Skeletal muscle cell (primary cell): Measurements from ENCODE around the gene IHH.

Experiments used
- DNase-seq: peaks from one replicate; pipeline ENCODE4 v3.0.0-alpha.2; 2010; ENCODE audit warnings: low read depth
- H3K4me3 ChIP-seq: 2 replicates; pipeline ENCODE4 v1.5.1; 2011; ENCODE audit warnings: low read depth, mild to moderate bottlenecking, control low read depth, low read length, moderate library complexity

The IHH gene

GRCh38 chr2:219024059-219024458, 36.7 kb downstream of the IHH start:
- no peak overlapping the region for H3K4me3 ChIP-seq
- no peak for DNase-seq

DNA sequence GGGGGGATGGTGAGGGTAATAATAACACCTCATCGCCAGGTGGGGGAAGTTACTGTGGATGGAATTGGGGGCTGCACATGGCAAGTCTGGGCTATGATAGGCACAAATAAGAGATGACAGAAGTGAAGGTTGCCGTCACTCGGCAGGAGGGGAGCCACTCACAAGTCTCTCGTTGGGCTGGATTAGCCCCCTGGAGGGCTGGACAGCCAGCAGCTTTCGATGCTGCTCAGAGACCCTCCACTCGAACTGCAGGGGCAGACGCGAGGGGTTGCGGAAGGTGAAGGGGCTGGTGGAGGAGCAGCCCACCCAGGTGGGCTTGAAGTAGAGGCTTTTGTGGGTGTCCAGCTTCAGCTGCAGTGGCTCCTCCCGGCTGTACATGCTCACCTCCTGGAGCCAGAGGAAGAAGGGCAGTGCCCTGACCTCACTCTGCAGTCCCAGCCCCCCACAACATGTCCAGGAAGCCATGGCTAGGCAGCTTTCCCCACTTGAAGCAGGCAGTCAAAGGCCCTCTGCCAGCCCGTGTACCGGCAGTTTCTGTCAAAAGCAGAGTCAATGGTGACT, 37.6 kb downstream of the IHH start:
- no peak for DNase-seq
- no peak overlapping the region for H3K4me3 ChIP-seq

GRCh38 chr2:219022616-219023015, 38.1 kb downstream of the IHH start:
- DNase-seq = no peak
- H3K4me3 ChIP-seq = no peak overlapping the region

DNA sequence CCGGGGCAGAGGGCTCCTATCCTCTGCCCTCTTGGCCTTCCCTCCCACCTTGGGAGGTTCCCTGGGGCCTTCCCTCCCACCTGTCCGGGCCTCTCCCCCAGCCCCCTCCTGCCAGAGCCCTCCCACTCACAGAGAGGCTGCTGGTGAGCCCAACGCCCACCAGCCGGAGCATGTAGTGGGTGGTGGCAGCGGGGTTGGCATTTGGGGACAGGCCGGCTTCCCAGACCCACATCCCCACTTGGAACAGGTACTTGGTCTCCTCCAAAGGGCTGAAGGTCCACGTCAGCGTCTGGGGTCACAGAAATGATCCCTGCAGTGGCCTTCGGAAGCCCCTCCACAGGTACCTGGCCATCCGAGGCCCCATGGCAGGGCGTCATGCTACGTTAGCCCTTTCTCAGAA, 38.7 kb downstream of the IHH start:
- no peak overlapping the region for H3K4me3 ChIP-seq
- no peak for DNase-seq

DNA sequence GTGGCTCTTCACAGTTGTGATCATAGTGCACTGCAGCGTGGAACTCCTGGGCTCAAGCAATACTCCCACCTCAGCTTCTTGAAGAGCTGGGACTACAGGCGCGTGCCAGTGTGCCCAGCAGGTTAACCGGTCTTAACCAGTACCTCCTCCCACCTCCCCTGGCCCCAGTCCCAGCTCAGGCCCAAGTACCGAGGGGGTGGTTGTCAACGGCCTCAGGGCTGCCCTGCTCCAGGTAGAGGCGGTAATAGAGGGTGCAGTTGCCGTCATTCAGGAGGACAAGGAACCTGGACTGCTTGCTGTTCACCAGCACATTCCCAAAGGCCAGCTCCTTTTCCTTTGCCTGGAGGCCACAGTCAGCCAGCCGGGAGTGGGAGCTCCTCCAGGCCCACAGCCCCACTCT, 39.1 kb downstream of the IHH start:
- H3K4me3 ChIP-seq = no peak overlapping the region
- no peak for DNase-seq

DNA sequence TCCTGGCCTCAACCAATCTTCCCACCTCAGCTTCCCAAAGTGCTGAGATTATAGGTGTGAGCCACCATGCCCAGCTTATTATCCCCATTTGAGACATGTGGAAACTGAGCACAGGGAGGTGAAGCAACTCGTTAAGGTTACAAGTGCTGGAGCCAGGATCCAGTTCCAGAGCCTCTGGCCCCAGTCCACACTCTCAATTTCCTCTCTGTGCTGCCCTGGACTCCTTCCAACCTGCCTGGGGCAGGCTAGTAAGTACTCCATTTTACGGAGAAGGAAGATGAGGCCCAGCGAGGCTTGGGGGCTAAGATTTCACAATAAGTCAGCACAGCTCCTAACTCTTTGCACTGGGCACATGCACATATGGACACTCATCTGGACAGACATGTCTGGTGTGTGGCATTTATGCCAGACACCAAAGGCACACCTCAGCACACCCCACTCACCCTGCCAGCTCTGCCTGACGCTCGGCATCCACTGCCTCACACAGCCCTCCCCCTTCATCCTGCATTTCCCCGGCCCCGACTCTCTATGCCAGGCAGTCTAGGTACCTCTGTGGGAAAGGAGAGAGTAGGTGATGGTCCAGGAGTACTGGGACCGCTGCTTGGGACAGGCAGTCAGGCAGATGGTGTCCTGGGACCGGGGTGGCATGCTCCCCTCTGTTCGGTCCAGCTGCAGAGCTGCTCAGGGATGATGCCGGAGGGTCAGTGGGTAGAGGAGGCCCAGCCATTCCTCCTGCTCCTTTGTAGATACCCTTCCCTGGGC, 39.9 kb downstream of the IHH start:
- no peak overlapping the region for H3K4me3 ChIP-seq
- no peak for DNase-seq

GRCh38 chr2:219019436-219019835, 41.3 kb downstream of the IHH start:
- no peak for DNase-seq

GRCh38 chr2:219018726-219019125, 42.0 kb downstream of the IHH start:
- no peak for DNase-seq

More at GRCh38 chr2:219019436-219019835, 41.3 kb downstream of the IHH start:
- no peak overlapping the region for H3K4me3 ChIP-seq

DNA sequence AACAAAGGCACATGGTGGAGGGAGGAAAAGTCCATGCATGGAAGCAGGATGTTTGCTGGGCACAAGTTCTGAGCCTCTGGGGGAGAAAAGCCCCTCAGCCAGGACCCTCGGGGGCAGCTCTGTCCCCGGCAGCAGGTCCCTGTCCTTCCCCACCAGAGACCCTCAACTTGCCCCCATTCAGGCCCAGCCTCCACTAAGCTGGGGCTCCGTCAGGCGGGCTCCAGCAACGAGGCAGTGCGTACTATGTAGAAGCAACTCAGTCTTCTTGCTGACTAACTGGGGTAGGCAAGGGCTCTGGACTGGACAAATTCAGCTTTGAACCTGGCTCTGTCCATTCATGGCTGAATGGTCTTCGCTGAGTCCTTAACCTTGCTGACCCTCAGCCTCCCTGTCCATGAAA, 42.4 kb downstream of the IHH start:
- no peak for DNase-seq
- no peak overlapping the region for H3K4me3 ChIP-seq

More at GRCh38 chr2:219018726-219019125, 42.0 kb downstream of the IHH start:
- no peak overlapping the region for H3K4me3 ChIP-seq

DNA sequence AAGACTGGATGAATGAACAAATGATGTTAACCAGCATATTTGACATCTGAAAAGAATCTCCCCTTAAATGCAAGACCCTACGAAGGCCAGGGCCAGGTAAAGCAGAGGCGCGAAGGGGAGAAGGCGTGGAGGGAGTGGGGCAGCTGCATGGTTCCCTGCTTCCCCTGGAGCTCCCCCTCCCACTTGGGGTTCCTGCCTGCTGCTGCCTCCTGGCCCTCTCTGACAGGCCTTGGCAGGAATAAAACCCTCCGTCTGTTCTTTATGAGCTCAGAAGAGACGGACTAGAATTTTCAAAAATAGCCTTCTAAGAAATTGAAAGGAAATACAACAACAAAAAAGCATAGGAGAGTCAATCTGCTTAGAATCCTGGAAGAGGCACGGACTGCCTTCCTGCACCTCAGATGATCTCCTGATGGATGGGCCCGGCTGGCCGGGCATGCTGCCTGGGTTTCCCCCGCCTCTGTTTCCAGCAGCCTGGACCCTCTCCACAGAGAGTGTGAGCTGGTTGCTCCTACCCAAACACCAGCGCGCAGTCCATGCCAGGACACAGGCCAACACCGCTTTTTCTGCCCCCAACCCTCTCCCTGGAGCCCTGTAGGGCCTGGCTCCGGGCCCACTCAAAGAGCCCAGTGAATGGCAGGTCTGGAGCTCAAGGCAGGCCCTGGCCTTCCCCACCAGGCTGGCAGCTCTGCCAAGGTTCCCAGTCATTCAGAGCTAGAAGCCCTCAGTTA, 43.4 kb downstream of the IHH start:
- no peak overlapping the region for H3K4me3 ChIP-seq
- DNase-seq = no peak

DNA sequence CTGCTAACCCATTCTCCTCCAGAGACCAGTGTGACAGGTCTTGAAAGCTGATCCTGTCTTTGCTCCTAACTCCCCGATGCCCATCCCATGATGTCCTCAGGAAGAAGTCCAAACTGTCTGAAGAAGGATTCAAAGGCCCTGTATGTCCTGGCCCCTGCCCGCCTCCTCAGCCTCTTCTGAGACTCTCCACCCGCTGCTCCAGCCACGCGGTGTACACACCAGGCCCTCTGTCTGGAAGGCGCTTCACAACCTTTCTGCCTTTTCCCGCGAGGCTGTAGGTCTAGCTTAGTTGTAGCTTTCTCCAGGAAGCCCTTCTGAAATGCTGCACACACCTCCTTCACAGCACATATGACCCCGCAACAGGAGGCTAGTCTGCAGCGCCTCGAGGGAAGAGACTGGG, 44.0 kb downstream of the IHH start:
- H3K4me3 ChIP-seq = no peak overlapping the region
- no peak for DNase-seq

- H3K4me3 ChIP-seq = no peak overlapping the region
- no peak for DNase-seq
These were observed 49.8 kb downstream of the IHH start for GRCh38 chr2:219010873-219011272.

DNA sequence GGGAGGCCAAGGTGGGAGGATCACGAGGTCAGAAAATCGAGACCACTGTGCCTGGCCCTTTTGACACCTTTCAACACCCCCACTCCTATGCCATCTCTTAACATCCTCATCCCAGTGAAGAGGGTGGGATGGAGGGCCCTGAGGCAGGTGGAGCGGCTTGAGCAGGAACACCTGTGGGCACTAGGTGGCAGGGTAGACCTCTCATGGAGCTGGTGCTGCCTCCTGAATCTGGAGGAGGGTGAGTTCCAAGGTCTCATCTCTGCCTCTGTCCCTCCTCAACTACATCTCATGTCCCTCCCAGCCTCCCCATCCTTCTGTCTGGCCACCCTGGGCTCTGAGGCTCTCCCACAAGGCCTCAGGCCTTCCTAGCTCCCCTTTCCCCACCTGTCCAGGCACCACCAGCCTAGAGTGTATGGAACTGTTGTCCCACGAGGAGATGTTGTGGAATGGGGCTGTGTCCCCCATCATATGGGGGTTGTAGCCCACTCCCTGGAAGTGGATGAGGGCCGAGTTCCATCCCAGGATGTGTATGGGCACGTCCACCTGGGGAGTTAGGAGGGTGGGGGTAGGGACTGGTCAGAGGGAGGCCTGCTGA, 50.5 kb downstream of the IHH start:
- DNase-seq = no peak
- no peak overlapping the region for H3K4me3 ChIP-seq

GRCh38 chr2:219009294-219009693, 51.4 kb downstream of the IHH start:
- no peak for DNase-seq
- no peak overlapping the region for H3K4me3 ChIP-seq
